ENCODE results near the gene NSMCE1.

The NSMCE1 gene

GRCh38 chr16:27268376-27269299 lies at the start of gene NSMCE1:
NSMCE1 (minus strand) TSS chr16:27268772; CDS start chr16:27257570, 11,202 bp downstream.
- peak within 1 kb of the TSS; percentile 89 for H3K4me3 ChIP-seq
- TF ChIP-seq, protein P1, sequence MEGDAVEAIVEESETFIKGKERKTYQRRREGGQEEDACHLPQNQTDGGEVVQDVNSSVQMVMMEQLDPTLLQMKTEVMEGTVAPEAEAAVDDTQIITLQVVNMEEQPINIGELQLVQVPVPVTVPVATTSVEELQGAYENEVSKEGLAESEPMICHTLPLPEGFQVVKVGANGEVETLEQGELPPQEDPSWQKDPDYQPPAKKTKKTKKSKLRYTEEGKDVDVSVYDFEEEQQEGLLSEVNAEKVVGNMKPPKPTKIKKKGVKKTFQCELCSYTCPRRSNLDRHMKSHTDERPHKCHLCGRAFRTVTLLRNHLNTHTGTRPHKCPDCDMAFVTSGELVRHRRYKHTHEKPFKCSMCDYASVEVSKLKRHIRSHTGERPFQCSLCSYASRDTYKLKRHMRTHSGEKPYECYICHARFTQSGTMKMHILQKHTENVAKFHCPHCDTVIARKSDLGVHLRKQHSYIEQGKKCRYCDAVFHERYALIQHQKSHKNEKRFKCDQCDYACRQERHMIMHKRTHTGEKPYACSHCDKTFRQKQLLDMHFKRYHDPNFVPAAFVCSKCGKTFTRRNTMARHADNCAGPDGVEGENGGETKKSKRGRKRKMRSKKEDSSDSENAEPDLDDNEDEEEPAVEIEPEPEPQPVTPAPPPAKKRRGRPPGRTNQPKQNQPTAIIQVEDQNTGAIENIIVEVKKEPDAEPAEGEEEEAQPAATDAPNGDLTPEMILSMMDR (IDR thresholded peaks at IDR 0.05), result no peak
- peak; percentile 97 for DNase-seq (ENCODE audit: low spot score)
- peak within 1 kb of the TSS; percentile 84 to 89 for H3K27ac ChIP-seq

- DNase-seq (ENCODE audit: low spot score), result no peak
- H3K4me3 ChIP-seq, result peak overlapping the region; percentile 48
- H3K27ac ChIP-seq, result peak overlapping the region; percentile 65 to 94
- TF ChIP-seq, protein P1 (IDR thresholded peaks at IDR 0.05), result no peak
Observed at GRCh38 chr16:27317738-27318391, 49.3 kb upstream of the NSMCE1 start.

DNA sequence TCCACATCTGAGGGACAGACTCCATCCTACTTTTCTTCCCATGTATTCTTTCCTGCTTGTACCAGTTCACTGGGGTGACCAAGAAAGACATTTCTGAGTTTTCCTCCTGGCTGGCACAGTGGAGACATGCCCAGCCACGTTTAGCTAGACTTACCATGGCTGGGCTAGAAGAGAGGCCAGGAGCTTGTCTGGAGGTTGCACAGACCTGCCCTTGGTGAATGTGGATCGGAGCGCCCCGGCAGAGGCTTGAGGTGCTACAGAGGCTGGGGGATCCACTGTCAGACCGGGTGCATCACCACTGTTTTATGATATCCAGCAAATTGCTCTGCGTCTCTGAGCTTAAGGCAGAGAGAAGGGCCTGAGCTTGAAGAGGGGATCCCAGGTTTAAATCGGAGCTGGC lies 48.7 kb upstream of the NSMCE1 start:
- Histone ChIP-seq H3K27ac (peak overlapping the region; percentile 65 to 94), H3K4me3 (peak overlapping the region; percentile 48)
- peak; percentile 72 for DNase-seq (ENCODE audit: low spot score)
- TF ChIP-seq, protein P1 (IDR thresholded peaks at IDR 0.05), result no peak

- TF ChIP-seq, protein P1 (IDR thresholded peaks at IDR 0.05), result no peak
- peak; percentile 73 for DNase-seq (ENCODE audit: low spot score)
- Histone ChIP-seq H3K4me3 (peak overlapping the region; percentile 91), H3K27ac (peak overlapping the region; percentile 94 to 96)
Observed at GRCh38 chr16:27316038-27316680, 47.6 kb upstream of the NSMCE1 start.

DNA sequence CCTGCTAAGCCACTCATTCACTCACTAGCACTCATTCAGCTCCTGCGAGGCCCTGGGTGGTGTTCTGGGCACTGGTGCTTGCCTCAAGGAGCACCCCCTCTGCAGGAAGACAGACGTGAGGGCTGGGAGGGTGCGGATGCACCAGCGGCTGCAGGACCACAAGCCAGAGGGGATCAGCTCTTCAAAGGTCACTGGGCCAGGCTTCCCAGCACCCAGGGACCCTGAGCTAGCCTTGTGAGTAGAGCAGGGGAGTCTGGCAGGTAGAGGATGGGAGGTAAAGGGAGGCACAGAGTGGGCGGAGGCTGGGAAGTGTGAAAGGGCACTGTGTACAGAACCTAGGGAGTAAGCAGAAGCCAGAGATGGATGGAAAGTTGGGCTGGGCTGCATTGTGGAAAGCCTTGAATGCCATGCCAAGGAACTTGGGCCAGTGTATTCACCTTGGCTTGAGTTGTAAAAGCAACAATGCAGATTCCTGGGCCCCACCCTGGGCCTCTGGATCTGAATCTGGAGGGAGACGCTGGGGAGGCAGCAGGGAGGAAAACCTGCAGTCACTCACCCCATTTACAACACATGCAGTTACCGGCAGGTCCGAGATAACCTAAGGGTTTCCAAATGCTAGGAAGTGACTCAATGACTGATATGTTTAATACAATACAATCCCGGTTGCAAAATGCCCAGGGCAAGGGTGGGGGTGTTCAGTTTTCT lies 46.9 kb upstream of the NSMCE1 start:
- H3K4me3 ChIP-seq, result peak overlapping the region; percentile 91
- TF ChIP-seq, protein P1 (IDR thresholded peaks at IDR 0.05), result no peak
- peak; percentile 86 for DNase-seq (ENCODE audit: low spot score)
- peak overlapping the region; percentile 94 to 96 for H3K27ac ChIP-seq

GRCh38 chr16:27314986-27315332 lies 46.4 kb upstream of the NSMCE1 start:
- Histone ChIP-seq H3K4me3 (peak overlapping the region; percentile 91), H3K27ac (peak overlapping the region; percentile 94 to 96)
- TF ChIP-seq, protein P1 (IDR thresholded peaks at IDR 0.05), result no peak
- DNase-seq (ENCODE audit: low spot score), result no peak

Data from coronary artery (tissue), 2 donors.